GM18520 (cell line): ENCODE data around the gene C22orf31.

Experiments used
- ATAC-seq: cut with Tn5 transposase; IDR thresholded peaks from one replicate; pipeline ENCODE4 v1.9.1; 2021; ENCODE audit not compliant: unreplicated experiment

C22orf31 gene

DNA sequence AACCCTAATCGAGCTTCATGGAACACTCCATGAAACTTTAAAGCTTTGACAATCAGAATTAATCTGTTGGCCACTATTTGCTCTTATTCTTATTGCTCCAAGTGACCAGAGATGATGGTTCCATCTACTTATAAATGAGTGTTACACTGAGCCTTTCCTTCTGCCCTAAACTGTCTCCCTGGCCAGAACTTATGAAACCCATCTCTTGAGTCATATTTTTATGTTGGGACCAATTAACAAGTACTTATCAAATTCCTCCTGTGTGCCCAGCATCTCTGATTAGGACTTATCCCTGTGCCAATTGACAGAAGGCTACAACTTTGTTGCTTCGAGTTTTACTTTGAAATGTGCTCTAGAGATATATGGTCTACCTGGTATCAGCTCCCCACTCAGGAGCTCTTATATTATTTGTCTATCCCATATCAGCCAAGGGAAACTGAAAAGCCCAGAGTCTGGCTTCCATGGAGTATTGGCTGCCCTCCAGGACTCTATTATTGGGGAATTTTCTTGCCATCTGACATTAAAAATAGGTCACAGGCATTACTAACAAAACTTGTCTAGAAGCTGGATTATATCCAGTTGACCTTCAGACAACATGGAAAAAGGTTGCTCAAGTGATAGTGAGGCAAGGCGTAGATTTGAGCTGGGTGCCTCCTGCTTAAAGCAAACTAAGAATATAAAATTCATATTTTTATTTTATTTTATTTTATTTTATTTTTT, 20.0 kb upstream of the C22orf31 start:
- no peak for ATAC-seq

DNA sequence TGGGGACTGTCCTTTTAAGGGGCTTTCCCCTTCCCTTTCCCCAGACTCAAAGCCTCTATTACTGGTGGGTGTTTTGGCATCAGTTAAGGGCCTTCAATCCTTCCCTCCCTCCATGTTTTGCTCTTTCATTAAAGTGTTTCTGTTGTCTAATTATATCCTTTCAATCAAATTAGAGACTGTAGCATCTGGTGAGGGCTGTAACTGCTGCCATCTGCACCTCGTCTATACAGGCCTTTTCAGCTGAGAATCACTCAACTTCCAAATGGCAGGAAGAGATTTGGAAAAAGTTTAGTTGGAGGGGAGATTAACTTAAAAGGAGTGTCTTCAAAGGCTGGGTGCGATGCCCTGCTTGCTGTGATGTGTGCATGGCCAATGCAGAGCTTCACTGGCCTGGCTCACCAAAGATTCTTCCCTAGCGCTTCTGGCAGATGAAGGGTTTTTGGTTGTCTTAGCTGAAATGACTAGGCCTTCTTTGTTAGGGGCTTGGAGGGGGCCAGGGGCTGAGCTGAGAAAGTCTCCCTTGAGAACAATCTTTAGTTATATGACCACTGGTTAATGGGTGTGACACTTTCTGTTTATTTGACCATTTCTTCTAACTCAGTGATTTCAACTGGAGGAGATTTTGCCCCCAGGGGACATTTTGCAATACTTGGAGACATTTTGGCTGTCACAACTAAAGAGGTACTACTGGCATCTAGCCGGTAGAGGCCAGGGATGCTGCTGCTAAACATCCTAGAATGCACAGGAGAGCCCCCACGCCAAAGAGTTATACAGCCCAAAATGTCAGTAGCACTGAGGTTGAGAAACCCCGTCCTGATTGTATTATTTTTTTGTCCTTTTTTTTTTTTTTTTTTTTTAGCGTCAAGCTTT, 18.7 kb upstream of the C22orf31 start:
- no peak for ATAC-seq

DNA sequence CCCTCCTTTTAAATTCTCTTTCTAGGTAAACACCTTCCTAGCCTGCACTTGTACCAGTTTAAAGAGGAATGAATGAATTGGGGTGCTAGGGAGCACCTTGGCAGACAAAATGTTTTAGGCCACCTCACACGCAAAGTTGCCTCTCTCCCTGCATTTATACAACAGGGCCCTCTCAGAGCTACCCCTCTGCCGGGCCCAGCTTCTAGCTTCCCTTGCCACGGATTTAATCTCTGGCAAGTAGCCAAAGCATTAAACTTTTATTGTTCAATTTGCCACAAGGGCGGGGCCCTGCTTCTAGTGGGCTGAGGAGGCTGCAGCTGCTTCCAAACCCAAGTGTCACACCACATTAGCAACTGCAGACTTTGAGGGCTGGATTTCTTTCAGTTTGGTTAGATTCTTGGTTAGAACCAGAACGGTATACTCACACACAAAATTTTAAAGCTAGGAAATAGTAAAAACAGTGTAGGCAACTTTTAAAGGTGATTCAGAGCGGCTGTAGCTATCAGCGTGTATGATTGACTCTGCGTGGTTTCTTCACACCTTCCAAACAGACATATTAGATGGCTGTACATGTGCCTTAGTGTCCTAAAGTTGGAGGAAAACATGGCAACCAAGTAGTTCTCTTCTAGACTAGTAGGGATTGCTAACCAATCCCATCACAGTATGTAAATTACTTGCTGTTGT, 17.7 kb upstream of the C22orf31 start:
- ATAC-seq = no peak

DNA sequence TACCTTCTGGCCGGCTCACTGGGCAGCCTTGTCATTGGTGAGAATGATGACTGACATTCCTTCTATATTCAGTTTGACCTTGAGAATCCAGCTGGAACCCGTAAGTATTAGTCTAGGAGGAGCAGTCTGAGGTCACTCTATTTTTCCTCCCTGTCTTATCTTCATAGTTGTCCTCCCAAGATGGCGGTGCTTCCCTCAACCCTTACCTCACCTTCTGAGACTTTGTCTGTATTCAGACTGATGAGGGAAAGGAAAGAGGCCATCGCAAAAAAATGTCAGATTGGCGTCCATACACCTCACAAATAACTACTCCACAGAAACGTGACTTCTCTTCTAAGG, 17.2 kb upstream of the C22orf31 start:
- ATAC-seq = no peak

DNA sequence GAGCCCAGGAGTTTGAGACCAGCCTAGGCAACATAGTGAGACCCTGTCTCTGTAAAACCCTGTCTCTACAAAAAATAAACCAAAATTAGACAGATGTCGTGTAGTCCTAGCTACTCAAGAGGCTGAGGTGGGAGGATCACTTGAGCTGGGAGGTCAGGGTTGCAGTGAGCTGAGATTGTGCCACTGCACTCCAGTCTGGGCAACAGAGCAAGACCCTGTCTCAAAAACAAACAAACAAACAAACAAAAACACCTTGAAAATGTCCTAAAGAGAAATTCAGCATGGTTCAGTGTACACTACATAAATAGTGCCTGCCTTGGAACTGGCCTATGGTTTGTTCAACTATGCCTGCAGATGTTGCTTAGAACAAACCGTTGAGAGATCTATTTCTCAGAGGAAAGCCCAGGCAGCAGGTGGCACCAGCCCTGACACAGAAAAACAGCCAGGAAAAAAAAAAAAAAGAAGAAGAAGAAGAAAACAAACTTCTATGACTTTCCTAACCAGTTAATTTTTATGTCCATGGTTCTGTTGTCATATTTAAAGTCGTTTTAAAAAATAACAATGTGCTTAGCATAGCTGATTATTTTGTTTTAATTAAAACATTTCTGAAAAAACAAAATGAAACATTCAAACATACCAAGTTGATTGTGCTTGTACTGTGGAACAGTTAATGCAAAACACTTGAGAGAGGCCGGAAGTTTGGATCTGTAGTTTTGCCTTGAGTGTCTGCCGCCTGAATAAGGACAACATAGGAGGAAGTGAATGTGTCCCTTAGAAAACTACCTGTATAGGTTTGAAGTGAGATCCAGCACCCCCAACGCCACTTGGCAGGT, 16.6 kb upstream of the C22orf31 start:
- no peak for ATAC-seq

DNA sequence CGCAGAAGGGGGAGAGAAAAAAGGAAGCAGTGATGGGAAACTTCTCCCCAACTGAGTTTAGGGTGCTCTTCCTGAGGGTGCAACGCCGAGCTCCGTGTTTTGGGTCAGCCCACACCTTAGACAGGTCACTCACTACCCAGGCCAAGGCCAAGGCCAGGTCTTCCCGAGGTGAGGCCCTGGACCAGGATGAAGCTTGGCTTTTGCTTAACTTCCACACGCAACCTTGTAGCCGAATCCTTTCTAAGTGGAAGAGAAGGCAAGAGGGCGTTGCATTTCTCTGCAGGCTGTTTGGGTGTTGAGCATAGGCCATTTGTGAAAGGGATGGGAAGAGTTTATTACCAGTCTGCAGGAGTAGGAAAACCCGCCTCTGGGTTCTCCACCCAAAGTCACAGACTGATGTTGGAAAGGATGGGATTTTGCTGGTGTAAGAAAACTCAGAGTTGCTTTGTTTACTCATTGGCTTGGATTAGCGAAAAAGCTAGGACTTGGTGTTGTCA, 12.7 kb upstream of the C22orf31 start:
- ATAC-seq = no peak

DNA sequence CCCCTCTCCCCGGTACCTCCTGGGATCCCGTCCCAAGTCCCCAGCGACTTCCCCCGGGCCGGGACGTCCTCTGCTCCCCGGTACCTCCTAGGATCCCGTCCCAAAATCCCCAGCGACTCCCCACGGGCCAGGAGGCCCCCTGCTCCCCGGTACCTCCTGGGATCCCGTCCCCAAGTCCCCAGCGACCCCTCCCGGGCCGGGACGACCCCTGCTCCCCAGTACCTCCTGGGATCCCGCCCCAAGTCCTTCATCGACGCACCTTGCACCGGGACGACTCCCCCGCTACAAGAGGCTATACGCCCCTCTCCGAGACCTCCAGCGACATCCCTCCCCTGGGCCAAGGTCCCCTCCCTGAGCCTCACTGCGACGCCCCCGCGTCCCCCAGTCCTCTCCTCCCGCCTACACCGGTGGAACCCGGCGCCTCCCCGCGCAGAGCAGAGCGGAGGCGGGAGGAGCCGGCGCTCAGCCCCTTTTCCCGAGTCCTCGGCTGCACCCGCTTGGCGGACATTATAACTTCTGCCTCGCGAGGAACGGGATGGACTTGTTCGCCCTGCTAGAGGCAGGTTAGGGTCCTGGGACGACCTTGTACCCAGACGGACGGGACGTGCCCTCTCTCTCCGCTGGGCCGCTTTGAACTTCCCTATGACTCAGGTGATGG, 12.1 kb upstream of the C22orf31 start:
- no peak for ATAC-seq

DNA sequence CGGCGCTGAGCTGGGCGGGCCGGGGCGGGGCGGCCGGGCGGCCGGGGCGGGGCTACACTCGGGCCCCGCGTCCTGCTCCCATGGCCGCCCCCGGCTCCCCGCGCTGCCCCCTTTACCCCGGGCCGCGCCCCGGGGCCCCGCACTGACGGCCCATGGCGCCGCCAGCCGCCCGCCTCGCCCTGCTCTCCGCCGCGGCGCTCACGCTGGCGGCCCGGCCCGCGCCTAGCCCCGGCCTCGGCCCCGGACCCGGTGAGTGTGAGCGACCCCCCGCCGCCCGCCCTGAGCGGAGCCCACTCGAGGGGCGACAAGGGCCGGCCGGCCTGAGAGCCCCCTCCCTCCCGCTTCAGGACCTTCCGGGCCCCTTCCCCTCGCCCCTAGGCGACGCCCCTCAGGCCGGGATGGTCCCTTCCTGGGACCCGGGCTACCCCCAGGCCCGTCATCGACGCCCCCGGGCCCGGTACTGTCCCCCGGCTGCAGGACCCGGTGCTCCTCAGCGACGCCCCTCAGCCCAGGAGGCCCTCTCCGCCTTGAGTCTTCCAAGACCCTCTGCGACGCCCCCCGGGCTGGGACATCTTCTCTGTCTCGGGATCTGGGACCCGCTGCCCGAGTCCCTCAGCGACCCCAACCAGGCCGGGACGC, 11.5 kb upstream of the C22orf31 start, which contains the start of gene KREMEN1:
Gene KREMEN1 (plus strand): TSS at position 57 of the 639 bp plus-strand sequence. CDS start 96 bp downstream, at position 153.
- ATAC-seq = no peak

DNA sequence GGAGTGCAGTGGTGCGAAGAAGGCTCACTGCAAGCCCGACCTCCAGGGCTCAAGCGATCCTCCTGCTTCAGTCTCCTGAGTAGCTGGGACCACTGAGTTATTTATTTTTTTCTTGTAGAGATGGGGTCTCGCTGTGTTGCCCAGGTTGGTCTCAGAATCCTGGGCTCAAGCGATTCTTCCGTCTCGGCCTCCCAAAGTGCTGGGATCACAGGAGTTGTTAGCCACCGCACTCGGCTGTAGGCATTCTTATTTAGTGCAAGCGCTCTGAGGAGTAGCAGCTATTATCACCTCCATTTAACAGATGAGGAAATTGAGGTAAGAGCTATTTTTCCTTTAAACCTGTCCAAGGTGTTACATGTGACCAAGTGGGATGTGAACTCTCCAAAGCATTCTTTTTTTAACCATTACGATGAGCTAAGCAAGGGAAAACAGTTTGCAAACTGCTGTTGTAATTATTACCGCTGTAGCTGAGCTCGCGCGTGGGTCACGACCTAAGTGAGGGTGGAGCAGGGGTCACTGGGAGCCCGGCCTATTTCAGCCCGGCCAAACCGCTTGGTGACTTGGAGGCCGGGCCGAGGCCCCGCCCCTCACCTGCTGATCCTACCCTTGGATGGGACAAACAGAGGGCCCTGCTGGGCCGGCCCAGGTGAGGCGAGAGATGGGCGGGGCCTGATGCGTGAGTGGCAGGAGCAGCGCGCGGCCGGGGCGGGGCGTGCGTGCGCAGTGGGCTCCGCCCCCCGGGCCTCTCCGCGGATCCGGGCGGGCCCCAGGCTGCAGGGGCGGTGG, 10.8 kb upstream of the C22orf31 start:
- ATAC-seq = peak; percentile 67

DNA sequence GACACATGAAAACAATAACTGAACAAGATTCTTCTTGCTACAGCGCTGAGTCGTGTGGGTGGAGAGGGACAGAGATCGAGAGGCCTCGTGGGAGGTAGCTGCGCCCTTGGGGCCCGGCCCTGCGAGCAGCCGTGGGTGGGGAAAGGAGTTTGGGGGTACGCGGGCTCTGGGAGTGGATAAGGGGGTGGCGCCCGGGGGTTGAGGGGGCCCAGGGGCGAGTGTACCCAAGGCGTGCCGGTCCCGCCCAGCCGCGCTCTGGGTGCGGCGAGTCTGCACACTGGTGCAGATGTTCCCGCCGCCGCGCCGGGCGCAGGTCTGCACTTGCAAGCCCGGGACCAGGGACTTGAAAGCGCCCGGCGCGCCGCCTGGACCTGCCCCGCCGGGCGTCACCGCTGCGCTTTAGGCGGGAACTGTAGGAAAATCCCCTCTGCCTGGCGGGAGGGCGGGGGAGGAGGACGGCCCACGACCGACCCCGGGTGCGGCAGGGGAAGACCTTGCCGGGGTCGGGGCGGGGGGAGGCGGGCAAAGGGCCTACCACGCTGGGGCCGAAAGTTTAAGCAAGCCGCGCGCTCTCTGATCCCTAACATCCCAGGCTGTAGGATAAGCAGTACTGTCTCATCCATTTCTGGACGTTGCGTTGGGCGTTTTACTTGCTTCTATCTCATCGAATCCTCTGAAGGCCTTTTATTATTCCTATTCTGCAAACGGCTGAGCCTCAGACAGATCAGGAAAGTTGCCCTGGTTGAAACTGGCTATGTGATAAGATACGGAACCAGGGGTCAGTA, 9.8 kb upstream of the C22orf31 start:
- no peak for ATAC-seq

DNA sequence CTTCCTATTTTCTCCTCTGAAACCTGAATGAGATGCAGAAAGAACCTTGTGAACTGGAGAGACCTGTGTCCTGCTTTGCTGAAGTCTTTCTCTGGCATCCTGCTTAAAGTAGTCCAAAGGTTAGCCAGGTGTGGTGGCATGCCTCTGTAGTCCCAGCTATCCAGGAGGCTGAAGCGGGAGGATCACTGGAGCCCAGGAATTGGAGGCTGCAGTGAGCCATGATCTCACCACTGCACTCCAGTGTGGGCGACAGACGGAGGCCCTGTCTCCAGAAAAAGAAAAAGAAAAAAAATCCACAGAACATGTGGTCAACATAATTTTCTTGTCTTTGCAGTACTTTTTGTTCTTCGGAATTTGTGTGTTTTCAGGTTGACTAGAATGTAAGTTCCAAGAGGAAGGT, 8.9 kb upstream of the C22orf31 start:
- ATAC-seq = no peak

DNA sequence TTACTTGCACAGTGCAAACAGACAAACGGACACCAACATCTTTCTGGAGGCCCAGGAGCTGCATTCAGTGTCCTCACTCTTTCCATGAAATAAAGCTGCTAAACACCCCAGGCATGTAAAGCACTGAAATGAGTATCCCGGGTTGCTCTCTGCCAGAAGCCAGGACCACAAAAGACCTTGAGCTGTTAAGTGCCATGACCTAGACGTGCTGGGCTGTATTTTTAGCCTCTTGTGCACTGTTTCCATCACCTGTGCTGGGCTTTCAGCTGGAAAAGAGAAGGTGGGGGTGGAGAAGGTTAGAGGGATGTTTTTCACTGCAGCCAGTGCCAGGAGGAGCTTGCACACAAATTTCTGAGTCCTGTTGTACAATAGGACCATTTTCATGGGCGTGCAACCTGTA, 7.8 kb upstream of the C22orf31 start:
- no peak for ATAC-seq

DNA sequence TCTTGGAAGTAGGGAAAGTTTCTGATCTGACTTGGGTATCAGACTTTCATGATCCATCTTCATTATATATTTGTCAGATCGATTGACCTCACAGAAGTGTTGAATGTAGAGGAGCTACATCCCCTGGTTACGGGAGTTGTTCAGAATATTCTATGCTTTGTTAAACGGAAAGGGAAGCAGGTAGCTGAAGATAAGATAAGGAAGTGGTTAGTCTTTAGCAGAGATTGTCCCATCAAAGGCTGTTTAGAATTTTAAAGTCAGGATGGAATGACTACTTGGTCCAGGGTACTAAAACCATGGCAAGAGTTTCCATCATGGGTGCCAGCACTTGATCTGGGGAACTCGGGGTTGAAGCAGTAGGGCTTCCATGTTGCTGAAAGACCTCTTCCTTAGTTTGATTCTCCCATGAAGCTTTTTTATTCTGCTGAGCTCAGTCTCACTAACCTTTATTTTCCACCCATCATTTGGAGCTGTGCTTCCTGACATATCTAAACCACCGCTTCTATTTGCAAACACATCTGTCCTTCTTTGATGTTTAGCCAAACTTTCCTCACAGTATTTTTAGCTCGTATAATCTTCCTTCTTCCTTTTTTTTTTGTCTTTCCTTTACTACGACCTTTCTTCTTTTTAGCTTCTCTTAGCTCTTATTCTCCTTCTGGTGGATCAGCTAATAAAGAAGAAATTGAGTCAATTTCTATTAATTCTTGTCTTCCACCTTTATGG, 4.0 kb upstream of the C22orf31 start:
- ATAC-seq = no peak

DNA sequence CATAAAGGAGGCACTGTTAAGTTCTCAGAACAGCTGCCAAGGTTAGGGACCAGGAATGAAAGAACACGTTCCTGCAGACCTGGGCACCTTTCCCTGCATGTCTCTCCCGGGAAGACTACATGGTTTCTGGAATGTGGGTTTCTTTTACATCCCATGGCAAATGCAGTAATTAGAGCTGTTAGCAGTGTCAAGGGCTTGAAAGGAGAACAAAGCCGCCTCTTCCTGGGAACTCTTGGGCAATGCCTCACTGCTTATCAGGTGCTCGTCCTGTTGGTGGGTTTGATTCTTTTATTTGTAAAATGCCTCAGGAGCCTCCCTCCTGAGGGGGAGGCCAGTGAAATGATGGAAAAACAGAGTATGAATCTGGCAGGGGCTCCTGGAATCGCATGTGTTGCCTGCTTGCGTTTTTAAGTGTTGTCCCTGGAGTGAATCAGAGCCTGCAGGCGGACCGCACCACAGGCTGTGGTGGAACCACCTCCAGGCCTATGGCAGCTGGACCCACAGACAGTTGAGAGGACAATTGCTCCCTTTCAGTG, 723 bp upstream of the C22orf31 start:
- no peak for ATAC-seq

DNA sequence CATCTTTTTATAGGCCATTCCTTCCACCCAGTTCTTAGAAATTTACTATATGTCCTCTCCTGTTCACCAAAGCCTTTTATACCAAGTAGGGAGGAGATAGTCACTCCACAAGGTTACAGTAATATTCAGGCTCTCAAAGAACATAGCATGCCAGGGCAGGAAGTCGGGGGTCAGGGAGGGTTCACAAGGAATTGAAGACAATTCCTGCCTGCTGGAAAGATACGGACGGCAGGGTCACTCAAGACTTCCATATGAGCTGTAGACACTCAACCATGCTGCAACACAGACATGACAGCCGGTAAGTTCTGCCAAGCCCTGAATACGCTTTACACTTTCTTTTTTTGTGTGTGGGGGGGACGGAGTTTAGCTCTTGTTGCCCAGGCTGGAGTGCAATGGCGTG, 700 bp downstream of the C22orf31 start:
- ATAC-seq = no peak

DNA sequence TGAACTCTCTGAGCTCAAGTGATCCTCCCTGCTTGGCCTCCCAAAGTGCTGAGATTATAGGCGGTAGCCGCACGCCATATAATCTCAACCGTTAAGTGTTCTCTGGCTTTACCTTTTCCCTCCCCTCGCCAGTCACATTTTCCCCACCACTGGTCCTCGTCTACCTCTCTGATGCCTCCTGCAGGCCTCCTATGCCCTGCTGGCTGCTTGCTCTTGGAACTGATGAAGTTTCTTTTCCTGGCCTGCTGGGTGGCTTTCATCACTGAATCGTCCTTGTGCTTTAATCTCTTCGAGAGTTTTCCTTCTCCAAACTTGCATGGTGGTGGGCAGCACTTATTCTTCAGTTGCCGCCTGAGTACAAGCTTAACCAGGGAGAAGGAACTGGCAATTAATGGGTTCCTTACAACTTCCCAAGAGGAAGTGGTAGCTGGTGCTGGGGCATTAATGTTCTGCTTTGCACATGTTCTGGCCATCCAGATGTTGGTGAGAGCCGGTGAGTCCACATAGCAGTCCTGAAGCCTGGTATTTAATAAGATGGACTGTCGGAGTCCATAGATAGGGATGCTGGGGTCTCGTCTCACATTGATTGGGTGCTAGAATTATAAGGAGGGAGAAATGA, 1.3 kb downstream of the C22orf31 start:
- no peak for ATAC-seq

DNA sequence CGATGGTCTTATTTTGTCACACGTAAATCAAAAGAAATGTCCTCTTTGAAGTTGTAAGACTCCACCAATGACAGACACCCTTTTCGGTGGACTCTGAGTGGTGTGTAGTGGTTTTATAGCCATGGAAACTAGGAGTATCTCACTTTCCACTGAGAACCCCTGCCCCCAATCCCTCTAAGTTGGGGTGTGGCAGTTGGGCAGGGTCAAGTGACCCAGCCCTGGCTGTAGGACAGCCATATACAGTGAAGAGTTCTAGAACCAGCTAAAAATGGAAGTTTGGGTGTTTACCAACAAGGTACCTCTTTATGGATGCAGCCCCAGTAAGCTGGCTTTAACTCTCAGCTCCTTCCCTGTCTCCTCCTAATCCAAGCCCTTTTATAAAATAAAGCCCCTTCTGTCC, 5.2 kb downstream of the C22orf31 start:
- ATAC-seq = no peak
